Sigmoid colon (tissue), 7 donors: Measurements from ENCODE around the gene KRTAP26-1. TPM values are rescaled to one million over a fixed set of nuclear protein-coding genes. Genes with fewer than 3 reads are reported as not detected.

ENCODE experiments used
- DNase-seq: peaks from one replicate; pipeline ENCODE4 v3.0.0-alpha.2; 2019
- H3K27ac ChIP-seq, 4 donors: fragments of 200-600 bp; sonication (generic); one replicate each; pipeline ENCODE4 v1.5.1; 2016 to 2019; ENCODE audit warnings: mild to moderate bottlenecking in 1 of 4
- H3K27me3 ChIP-seq, 3 donors: fragments of 200-600 bp; sonication (generic); one replicate each; pipeline ENCODE4 v1.5.1; 2019; ENCODE audit warnings: mild to moderate bottlenecking in 1 of 3
- H3K36me3 ChIP-seq, 4 donors: fragments of 200-600 bp; sonication (generic); one replicate each; pipeline ENCODE4 v1.5.1; 2016 to 2019
- H3K4me1 ChIP-seq, 4 donors: fragments of 200-600 bp; sonication (generic); one replicate each; pipeline ENCODE4 v1.5.1; 2017 to 2019
- H3K4me3 ChIP-seq, 4 donors: fragments of 200-600 bp; sonication (generic); one replicate each; pipeline ENCODE4 v1.5.1; 2017 to 2019; ENCODE audit warnings: mild to moderate bottlenecking in 2 of 4, moderate library complexity in 1 of 4
- H3K9me3 ChIP-seq, 4 donors: fragments of 200-600 bp in 3 of 4; sonication (generic) in 3 of 4; one replicate each; pipeline versions ENCODE4 v1.5.1 to v1.6.1; 2013 to 2019
- CTCF ChIP-seq, 4 experiments: fragments of 450-650 bp in 3 of 4; fragments of 200-600 bp in 1 of 4; IDR thresholded peaks; one replicate each; pipeline ENCODE4 v1.5.1; 2016 to 2019; ENCODE audit warnings: antibody characterized with exemption in 4 of 4, mild to moderate bottlenecking in 3 of 4, moderate library complexity in 2 of 4
- EP300 ChIP-seq, 4 donors: sonication (generic); formaldehyde crosslinking; IDR thresholded peaks; one replicate each; pipeline ENCODE4 v1.6.1; 2017; ENCODE audit warnings: antibody characterized with exemption in 4 of 4
- POLR2A ChIP-seq, 2 donors: fragments of 450-650 bp; IDR thresholded peaks; one replicate each; pipeline ENCODE4 v1.6.1; 2016; ENCODE audit warnings: antibody characterized with exemption in 2 of 2, mild to moderate bottlenecking in 2 of 2, moderate library complexity in 2 of 2
- POLR2AphosphoS5 ChIP-seq, 4 donors: sonication (generic); formaldehyde crosslinking; IDR thresholded peaks; one replicate each; pipeline ENCODE4 v1.6.1; 2017; ENCODE audit warnings: antibody characterized with exemption in 4 of 4
- WGBS, 2 donors: extraction: QIAGEN DNeasy Blood & Tissue Kit; methylation state at CpG; one replicate each; pipeline ENCODE4 v1.1.7; 2013; 5-methylcytosine and 5-hydroxymethylcytosine counted together
- intact Hi-C: fragments of 100-400 bp; cut with DNase I; formaldehyde crosslinking; loops from one replicate; pipeline ENCODE4 v1.15.1; 2023
- polyA plus RNA-seq, 3 donors: library from polyadenylated mRNA; stranded (reverse); fragments of 200-250 nt; gene quantifications; one replicate each; pipeline ENCODE4 v1.2.3, GENCODE V29; 2013
- small RNA-seq, 3 donors: library from RNA; depleted of rRNA; stranded (forward); fragments of <200 nt; gene quantifications; one replicate each; pipeline ENCODE3, GENCODE V24; 2016
- total RNA-seq, 4 donors: library from RNA; depleted of rRNA; stranded (reverse); fragments of >200 nt; gene quantifications; one replicate each; pipeline ENCODE4 v1.1.0, GENCODE V29; 2016
- donor health status: healthy with polysubstance abuse.
- donor health status: Bipolar disorder and iron deficiency.
- donor health status: healthy.

KRTAP26-1 gene
- total and polyA plus RNA-seq, 7 donors, result not detected

GRCh38 chr21:30269803-30270530 lies 50.1 kb downstream of the KRTAP26-1 start:
- DNase-seq, result no peak
- Histone ChIP-seq H3K9me3 (peaks cover 0 to 3% (median 0%) of the 10 kb centered on the region in 4 donors), H3K36me3 (no peaks in the 10 kb centered on the region), H3K27ac (no peak overlapping the region), H3K4me1 (no peaks in the 10 kb centered on the region), H3K27me3 (no peaks in the 10 kb centered on the region), H3K4me3 (no peak overlapping the region)
- WGBS, 2 donors, result 14 to 43% methylated on average over 3 of the region's 3 CpGs
- intact Hi-C loops, result no loop called here
- TF ChIP-seq POLR2A (IDR thresholded peaks at IDR 0.05) (no peak), CTCF (IDR thresholded peaks at IDR 0.05) (no peak), POLR2AphosphoS5 (IDR thresholded peaks at IDR 0.05) (no peak), EP300 (IDR thresholded peaks at IDR 0.05) (no peak)

Small RNAs within 50 kb of the gene (small RNA-seq; reads per million reads assigned to genes)
- 0 reads per million in 3 donors for gene KRTAP23-1

Other genes with a start within 250 kb of the KRTAP26-1 start
- not detected for gene CLDN17, start 153.5 kb downstream of the KRTAP26-1 start, total RNA-seq
- not detected for gene CLDN17, start 153.5 kb downstream of the KRTAP26-1 start, polyA plus RNA-seq
- gene CLDN8, start 104.2 kb downstream of the KRTAP26-1 start, total RNA-seq, result under 1 TPM in 1 of 4 donors, not detected in 3; 0.71 TPM
- 10 to 100 TPM in 1 of 3 donors, 1 to 10 TPM in 2; 3.1 to 21.0 (median 6.9) TPM for gene CLDN8, start 104.2 kb downstream of the KRTAP26-1 start, polyA plus RNA-seq
- gene KRTAP24-1, start 37.4 kb downstream of the KRTAP26-1 start, total RNA-seq, result not detected
- gene KRTAP24-1, start 37.4 kb downstream of the KRTAP26-1 start, polyA plus RNA-seq, result not detected
- gene KRTAP25-1, start 30.8 kb downstream of the KRTAP26-1 start, total RNA-seq, result not detected
- gene KRTAP25-1, start 30.8 kb downstream of the KRTAP26-1 start, polyA plus RNA-seq, result not detected
- gene KRTAP27-1, start 17.4 kb upstream of the KRTAP26-1 start, total RNA-seq, result not detected
- not detected for gene KRTAP27-1, start 17.4 kb upstream of the KRTAP26-1 start, polyA plus RNA-seq
- not detected for gene KRTAP23-1, start 28.3 kb upstream of the KRTAP26-1 start, total RNA-seq
- not detected for gene KRTAP23-1, start 28.3 kb upstream of the KRTAP26-1 start, polyA plus RNA-seq
- not detected for gene KRTAP13-2, start 52.0 kb upstream of the KRTAP26-1 start, total RNA-seq
- 1 to 10 TPM; 1.8 to 6.0 (median 2.4) TPM for gene KRTAP13-2, start 52.0 kb upstream of the KRTAP26-1 start, polyA plus RNA-seq
- not detected for gene KRTAP13-1, start 75.7 kb upstream of the KRTAP26-1 start, total RNA-seq
- gene KRTAP13-1, start 75.7 kb upstream of the KRTAP26-1 start, polyA plus RNA-seq, result not detected
- gene KRTAP13-3, start 105.6 kb upstream of the KRTAP26-1 start, total RNA-seq, result not detected
- gene KRTAP13-3, start 105.6 kb upstream of the KRTAP26-1 start, polyA plus RNA-seq, result not detected
- gene KRTAP13-4, start 109.9 kb upstream of the KRTAP26-1 start, total RNA-seq, result not detected
- gene KRTAP13-4, start 109.9 kb upstream of the KRTAP26-1 start, polyA plus RNA-seq, result not detected
- gene KRTAP15-1, start 120.0 kb upstream of the KRTAP26-1 start, total RNA-seq, result not detected
- gene KRTAP15-1, start 120.0 kb upstream of the KRTAP26-1 start, polyA plus RNA-seq, result not detected
- gene KRTAP19-1, start 160.1 kb upstream of the KRTAP26-1 start, total RNA-seq, result not detected
- gene KRTAP19-1, start 160.1 kb upstream of the KRTAP26-1 start, polyA plus RNA-seq, result not detected
- gene KRTAP19-2, start 167.1 kb upstream of the KRTAP26-1 start, total RNA-seq, result not detected
- gene KRTAP19-2, start 167.1 kb upstream of the KRTAP26-1 start, polyA plus RNA-seq, result not detected
- not detected for gene KRTAP19-3, start 171.7 kb upstream of the KRTAP26-1 start, total RNA-seq
- not detected for gene KRTAP19-3, start 171.7 kb upstream of the KRTAP26-1 start, polyA plus RNA-seq
- not detected for gene KRTAP19-4, start 176.8 kb upstream of the KRTAP26-1 start, total RNA-seq
- gene KRTAP19-4, start 176.8 kb upstream of the KRTAP26-1 start, polyA plus RNA-seq, result not detected
- not detected for gene KRTAP19-5, start 181.8 kb upstream of the KRTAP26-1 start, total RNA-seq
- gene KRTAP19-5, start 181.8 kb upstream of the KRTAP26-1 start, polyA plus RNA-seq, result not detected
- not detected for gene KRTAP19-6, start 221.5 kb upstream of the KRTAP26-1 start, total RNA-seq
- gene KRTAP19-6, start 221.5 kb upstream of the KRTAP26-1 start, polyA plus RNA-seq, result not detected
- gene KRTAP19-7, start 241.0 kb upstream of the KRTAP26-1 start, total RNA-seq, result not detected
- gene KRTAP19-7, start 241.0 kb upstream of the KRTAP26-1 start, polyA plus RNA-seq, result not detected